HG03457 (cell line): ENCODE results near the gene CD74.
"Not testable (repeated sequence)": the region's sequence is repeated elsewhere in the genome, so short reads cannot be mapped to it uniquely, and the experiment has no call there.

Source experiments
- ATAC-seq: cut with Tn5 transposase; IDR thresholded peaks from one replicate; pipeline ENCODE4 v1.9.1; 2021; ENCODE audit warnings: moderate number of reproducible peaks; ENCODE audit not compliant: unreplicated experiment

CD74 gene

DNA sequence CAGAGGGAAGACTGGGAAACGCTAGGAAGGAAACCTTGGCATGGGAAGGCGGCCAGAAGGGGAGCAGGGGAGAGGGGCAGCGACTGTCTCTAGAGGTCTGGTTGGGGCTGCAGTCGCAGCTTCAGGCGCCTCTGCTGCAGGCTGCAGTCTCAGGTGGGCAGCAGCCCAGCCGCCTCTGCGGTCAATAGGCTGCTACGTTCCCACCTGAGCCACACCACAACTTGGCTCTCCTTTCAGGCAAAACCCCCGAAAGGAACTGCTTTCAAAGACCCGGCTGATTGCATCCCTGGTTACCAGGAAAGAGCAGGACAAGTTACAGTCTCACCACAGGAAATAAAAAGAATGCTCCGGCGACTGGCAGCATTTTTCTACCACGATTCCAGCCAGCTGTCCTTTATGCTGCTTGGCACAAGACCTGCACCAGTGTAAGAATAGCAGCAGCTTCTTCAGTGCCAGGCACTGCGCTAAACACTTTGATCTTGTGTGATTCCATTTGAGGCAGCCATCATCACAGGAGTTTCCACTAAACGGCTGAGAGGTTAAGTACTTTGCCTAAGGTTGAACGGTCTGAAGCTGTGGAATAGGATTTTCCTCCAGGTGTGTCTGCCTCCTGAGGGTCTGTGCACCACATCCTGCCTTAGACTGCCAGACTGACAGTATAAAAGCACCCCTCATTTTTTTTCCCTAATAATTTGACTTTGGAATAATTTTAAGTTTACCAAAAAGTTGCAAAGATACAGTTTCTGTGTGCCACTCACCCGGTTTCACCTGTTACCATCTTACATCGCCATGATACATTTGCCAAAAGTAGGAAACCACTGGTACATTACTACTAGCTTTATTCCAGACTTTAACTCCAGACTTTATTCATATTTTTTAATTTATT lies 29.3 kb upstream of the CD74 start:
- ATAC-seq: no peak

DNA sequence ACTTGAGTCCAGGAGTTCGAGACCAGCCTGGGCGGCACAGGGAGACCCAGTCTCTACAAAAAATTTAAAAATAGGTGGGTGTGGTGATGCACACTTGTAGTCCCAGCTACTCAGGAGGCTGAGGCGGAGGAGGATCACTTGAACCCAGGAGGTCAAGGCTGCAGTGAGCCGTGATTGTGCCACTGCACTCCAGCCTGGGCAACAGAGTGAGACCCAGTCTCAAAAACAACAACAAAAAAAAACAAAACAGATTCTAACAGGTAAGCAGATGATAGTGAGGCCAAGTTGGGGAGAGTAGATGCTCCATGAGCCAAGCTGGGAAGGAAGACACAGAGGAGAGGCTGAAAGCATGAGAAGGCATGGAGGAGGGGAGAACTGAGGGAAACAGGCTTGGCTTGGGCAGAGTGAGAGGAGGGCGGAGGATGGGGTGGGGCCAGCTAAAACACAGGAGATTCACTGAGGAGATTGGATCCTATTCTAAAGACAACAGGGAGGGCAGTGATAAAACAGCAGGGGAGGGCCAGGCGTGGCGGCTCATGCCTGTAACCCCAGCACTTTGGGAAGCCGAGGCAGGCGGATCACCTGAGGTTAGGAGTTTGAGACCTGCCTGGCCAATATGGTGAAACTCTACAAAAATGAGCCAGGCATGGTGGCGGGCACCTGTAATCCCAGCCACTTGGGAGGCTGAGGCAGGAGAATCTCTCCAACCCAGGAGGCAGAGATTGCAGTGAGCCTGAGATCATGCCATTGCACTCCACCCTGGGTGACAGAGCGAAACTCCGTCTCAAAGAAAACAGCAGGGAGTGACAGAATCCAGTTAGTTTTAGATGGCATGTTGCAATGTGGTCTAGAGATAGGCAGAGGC lies 28.5 kb upstream of the CD74 start:
- no peak for ATAC-seq

DNA sequence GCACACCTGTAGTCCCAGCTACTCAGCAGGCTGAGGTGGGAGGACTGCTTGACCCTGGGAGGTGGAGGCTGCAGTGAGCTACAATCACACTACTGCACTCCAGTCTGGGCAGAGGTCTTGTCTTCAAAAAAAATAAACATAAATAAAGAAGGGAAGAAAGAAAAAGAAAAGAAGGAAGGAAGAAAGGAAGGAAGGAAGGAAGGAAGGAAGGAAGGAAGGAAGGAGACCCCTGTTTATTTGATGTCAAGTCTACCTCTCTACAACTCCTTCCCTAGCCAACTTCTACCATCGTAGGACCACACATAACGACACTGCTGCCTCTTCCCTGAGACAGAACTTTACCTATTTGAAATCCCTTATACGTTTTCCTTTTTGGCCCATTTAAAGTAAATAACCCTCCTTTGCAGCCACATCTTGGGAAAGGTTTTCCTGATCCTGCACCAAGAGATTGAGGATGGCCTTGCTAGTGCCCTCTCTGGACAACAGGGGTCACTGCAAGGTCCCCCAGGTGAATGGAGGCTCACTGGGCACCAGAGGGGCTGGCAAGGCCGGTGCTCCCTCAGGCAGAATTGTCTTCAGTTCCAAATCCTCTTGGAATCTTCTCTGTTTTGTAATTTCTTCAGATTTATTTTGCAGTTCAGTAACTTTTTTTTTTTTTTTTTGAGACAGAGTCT lies 26.3 kb upstream of the CD74 start:
- no peak for ATAC-seq

DNA sequence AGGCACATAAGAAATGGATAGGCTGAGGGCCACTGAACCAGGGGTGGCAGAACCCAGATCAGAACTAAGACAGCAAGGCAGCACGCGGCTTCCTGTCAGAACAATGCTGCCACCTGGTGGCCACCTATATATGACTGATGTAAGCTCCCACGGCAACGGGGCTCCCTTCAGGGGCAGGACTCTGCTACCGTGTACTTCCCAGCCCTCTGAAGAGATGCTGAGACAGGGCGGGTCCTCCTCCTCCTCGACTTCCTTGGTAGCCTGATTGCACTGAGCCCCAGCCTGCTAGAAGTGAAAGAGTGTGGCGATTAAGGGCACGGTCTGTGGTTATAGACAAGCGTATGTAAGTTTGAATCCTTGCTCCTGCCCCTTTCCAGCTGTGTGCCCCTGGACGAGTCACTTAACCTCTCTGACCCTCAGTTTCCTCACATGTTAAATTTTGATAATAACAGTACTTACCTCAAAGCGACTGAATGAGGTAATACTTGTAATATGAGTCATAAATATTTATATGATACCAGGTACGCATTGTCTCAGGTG lies 23.5 kb upstream of the CD74 start:
- peak; percentile 90 for ATAC-seq

- no peak for ATAC-seq
Observed at GRCh38 chr5:150434464-150434863, 21.8 kb upstream of the CD74 start.

- no peak for ATAC-seq
Observed at GRCh38 chr5:150431574-150431973, 18.9 kb upstream of the CD74 start.

DNA sequence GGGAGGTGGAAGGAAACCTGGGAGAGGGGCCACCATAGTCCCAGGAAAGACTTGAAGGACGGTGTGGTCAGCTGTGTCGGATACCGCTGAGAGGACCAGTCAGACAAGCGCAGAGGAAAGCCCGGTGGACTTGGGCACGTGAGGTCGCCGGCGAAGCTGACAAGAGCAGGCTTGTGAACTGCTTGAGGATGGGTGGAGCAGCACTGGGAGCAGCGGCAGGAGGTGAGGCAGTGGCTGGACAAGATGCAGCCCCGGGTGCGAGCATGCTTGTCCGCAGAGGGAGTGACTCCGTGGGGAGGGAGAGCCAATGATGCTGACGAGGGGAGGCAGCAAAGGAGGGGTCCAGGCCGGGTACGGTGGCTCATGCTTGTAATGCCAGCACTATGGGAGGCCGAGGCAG lies 18.3 kb upstream of the CD74 start:
- no peak for ATAC-seq

DNA sequence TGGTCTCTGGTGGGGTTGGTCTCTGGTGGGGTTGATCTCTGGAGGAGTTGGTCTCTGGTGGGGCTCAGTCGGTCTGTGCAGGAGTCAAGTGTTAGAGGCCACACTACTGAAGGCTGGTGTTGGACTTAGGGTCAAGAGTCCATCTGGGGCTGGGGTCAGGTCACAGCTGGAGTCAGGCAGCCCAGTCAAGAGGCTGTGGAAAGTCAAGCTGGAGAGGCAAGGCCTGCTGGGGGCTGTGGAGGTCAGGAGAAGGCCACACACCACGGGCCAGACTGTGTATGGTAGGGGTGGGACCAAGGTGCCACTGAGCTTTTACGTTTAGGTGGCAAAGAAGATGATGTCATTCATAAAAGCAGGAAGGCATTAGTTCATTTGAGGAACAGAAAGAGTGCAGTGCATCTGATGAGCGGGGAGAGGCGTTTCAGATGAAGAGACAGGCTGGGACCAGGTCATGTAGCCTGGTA lies 16.7 kb upstream of the CD74 start:
- ATAC-seq: peak; percentile 59

- no peak for ATAC-seq
Observed at GRCh38 chr5:150428978-150429377, 16.3 kb upstream of the CD74 start.

- no peak for ATAC-seq
Observed at GRCh38 chr5:150428106-150428876, 15.6 kb upstream of the CD74 start.

DNA sequence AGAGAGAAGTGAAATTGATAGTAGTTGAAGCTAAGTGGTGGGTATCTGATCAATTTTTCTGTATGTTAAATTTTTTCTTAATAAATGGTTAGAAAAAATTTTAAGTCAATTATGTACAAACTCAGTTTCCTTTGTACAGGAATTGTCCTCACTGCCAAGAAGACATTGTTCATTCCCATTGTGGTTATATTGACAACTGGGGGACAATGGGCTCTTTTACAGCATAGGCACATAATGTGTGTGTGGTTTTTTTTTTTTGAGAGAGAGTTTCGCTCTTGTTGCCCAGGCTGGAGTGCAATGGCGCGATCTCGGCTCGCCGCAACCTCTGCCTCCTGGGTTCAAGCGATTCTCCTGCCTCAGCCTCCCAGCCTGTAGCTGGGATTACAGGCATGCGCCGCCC lies 13.5 kb upstream of the CD74 start:
- ATAC-seq: not testable (repeated sequence)

DNA sequence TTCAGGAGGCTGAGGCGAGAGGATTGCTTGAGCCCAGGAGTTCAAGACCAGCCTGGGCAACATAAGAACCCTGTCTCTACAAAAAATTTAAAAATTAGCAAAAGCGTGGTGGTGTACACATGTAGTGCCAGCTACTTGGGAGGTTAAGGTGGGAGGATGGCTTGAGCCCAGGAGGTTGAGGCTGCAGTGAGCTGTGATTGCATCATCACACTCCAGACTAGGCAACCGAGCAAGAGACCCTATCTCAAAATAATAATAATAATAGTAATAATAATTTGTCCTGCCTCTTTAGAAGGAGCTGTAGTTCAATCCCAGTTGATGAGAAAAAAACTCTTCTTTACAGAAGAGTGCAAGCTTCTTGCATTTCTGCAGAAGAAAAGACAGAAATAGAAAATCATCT lies 10.0 kb upstream of the CD74 start:
- no peak for ATAC-seq

DNA sequence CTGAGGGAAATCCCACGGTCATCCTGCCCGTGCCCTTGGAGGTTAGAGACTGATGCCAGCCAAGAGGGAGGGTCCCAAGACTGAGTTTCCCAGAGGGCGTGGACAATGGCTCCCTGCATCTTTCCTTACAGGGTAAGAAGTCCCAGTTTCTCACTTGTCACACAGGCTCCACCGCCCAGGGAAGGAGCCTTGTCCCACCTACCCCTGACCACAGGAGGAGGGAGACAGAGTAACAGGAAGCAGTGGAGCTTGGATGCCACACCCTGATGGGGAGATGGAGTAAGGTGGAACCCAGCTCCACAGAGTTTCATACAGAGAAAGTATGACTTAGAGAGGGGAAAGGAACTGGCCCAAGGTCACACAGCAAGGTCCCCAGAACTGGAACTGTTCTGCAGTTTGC lies 9.4 kb upstream of the CD74 start:
- no peak for ATAC-seq

GRCh38 chr5:150419630-150420270 lies 7.0 kb upstream of the CD74 start:
- ATAC-seq: no peak

DNA sequence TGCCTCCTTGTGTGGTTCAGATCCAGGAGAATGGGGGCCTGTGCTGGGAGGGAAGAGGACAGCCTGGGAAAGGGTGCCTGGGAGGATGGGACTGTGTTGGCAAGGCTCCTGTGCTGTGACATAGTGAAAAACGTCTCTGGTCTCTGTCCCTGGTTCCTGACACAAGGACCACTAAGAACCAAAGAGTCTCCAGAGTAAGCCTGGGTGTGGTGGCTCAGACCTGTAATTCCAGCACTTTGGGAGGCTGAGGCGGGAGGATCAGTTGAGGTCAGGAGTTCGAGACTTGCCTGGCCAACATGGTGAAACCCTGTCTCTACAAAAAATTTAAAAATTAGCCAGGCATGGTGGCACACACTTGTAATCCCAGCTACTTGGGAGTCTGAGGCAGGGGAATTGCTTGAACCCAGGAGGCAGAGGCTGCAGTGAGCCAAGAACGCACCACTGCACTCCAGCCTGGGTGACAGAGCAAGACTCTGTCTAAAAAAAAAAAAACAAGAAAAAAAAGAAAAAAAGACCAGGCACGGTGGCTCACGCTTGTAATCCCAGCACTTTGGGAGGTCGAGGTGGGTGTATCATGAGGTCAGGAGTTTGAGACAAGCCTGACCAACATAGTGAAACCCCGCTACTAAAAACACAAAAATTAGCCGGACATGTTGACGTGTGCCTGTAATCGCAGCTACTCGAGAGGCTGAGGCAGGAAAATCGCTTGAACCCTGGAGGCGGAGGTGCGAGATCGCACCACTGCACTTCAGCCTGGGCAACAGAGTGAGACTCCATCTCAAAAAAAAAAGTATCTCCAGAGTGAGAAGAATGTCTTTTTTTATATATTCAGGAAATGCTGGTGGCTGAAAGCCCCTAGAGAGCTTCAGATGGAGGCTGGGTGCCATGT lies 1.4 kb upstream of the CD74 start:
- not testable (repeated sequence) for ATAC-seq

DNA sequence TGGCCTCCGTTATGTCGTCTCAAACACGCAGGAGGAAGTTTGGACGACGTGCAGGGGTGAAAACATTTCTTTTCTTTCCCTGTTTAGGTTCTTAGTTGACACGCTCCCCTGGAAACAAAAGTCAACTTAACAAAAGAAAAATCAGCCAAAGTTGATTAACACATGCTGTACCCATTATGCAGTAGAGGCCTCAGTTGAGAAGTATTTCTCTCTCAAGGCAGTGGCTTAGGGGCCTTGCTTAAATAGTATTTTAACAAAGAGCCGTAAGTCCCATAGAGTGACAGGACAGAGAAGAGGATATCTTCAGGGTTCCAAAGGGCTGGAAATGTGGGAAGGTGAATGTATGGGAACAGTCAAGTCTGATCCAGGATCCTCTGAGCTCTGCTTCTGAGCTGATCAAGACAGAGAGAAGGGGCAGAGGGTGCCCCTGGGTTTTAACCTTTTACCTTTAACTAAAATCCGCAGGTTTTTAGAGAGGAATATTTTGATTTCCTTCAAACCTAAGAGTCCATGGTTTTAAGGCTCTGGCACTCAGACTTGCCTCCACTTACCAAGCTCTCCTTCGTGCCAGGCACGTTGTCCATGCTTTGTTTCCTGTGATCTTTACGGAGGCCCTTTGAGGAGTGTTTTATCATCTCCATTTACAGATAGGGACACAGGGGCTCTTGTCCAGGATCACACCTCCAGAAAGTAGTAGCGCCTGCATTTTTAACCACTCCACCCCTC lies 629 bp upstream of the CD74 start:
- ATAC-seq: no peak

DNA sequence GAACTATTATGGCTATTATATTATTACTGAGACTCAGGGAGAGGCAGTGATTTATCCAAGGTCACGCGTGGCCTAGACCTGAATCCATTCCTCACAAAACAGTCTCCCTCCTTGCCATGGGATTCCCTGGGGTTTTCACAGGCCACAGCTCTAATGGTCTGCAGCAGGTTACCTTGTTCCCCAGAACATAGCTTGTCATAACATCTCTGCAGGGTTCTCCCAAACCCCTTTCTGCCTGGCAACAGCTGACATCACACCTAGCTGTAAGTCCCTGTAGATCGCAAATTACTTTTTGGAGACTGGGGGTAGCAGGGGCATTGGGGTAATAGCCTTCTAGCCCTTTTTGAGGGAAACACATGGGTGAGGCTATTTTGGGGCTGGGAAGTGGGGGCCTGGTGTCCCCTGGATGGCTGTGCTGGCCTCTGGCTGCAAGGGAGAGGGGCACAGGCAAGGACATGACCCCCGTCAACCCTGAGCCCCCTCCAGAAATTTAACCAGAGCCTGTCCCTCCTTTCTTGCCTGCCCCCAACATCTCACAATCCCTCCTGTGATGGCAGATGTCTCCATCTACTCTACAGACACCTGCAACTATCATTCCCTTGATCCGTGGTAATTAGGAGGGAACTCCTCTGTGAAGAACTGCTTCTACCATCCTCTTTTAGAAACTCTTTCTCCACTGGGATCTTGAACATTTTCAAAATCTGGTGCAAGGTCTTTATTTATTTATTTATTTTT lies 1.3 kb downstream of the CD74 start:
- ATAC-seq: no peak
